Fibroblast of peridontal ligament (primary cell): ENCODE results near the gene SNRPE.
"Not testable (repeated sequence)": the region's sequence is repeated elsewhere in the genome, so short reads cannot be mapped to it uniquely, and the experiment has no call there.

ENCODE experiments used
- DNase-seq: peaks from one replicate; pipeline ENCODE4 v3.0.0-alpha.2; 2010; ENCODE audit errors: extremely low read depth

The SNRPE gene

GRCh38 chr1:203861379-203862184 lies at the start of gene SNRPE:
SNRPE (plus strand) TSS chr1:203861599; CDS start chr1:203861660, 61 bp downstream.
- DNase-seq: peak; percentile 98

DNA sequence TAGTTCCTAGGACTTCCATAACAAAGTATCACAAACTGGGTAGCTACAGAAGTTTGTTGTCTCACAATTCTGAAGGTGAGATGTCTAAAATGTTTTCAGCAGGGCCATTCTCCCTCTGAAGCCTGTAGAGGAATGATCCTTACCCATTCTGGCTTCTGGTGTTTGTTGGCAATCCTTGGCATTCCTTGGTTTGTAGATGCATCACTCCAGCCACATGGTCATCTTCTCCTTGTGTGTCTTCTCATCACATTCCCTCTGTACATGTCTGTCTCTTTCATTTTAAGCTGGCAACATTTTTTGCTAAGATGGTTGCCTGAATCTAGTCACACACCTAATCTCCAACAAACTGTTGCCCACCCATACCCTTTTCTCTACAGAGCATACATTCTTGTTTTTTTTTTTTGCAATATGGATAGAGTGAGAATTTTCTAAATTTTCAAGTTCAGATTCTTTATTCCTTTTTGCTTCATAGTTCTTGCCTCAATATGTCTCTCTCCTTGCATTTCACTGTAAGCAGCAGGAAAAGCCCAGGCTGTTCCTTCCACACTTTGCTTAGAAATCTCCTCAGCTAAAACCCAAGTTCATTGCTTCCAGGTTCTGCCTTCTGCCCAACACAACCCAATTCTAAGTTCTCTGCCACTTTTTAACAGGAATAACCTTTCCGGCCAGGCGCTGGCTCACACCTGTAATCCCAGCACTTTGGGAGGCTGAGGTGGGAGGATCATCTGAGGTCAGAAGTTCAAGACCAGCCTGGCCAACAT lies 47.6 kb upstream of the SNRPE start:
- no peak for DNase-seq

DNA sequence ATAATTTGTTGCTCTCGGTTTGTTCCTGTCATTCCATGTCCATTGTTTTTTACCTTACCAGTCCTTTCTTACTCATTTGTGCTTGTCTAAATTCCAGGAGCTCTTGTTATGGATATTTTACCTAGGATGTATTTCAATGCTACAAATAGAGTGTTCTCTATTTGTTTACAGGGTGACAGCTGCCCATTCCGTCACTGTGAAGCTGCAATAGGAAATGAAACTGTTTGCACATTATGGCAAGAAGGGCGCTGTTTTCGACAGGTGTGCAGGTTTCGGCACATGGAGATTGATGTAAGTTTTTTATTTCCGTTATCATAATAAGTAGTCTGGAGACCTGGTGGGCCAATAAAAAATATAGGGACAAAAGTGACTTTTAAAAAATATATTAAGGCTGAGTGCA lies 43.0 kb upstream of the SNRPE start:
- DNase-seq: no peak

DNA sequence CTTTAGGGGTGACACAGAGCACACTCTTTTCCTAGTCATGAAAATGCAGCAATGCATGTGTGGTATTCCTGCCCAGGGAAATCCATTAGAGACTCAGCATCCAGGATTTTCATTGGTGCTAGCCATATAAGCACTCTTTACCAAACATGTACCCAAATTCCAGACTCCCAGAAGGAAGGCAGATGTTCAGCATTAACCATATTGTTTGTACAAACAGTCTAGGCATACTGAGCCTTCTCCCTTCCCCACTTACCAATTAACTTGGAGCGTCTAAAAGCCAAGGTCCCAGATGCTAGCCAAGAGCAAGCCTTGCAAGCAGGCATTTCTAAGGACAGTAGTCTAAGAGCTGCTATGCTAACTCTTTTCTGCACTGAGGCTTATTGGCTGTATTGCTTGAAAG lies 38.1 kb upstream of the SNRPE start:
- peak; percentile 76 for DNase-seq

DNA sequence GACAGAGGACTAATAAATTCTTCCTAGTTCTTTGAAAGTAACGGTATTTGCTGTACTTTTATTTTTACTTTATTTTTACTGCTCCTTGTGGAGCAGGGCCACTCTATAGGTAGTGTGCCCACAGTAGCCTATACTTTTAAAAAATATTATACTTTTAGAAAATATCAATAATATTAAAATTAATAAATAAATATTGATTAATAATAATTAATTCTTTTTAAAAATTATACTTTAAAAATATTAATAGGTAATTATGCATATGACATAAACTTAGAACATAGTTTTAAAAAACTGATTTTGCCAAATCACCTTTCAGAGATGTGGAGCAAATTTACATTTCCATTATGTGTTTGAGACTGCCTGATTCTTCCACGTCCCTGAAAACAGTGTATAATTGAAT lies 35.2 kb upstream of the SNRPE start:
- no peak for DNase-seq

DNA sequence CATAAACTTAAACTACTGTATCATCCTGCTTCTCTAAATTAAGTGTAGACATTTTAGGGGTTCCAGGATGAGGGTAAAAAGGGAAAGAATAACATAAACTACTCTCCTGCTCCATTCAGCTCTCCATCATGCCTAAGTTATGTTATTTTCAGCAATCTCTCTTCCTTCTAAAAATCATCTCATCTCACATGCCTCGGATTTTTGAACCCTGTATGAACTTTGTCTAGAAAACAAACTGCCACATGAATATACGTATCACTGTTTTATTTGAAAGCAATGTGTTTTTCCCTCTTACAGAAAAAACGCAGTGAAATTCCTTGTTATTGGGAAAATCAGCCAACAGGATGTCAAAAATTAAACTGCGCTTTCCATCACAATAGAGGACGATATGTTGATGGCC lies 33.4 kb upstream of the SNRPE start:
- DNase-seq: no peak

GRCh38 chr1:203828503-203828902 lies 32.9 kb upstream of the SNRPE start:
- DNase-seq: no peak

GRCh38 chr1:203829247-203829646 lies 32.2 kb upstream of the SNRPE start:
- DNase-seq: peak; percentile 52

DNA sequence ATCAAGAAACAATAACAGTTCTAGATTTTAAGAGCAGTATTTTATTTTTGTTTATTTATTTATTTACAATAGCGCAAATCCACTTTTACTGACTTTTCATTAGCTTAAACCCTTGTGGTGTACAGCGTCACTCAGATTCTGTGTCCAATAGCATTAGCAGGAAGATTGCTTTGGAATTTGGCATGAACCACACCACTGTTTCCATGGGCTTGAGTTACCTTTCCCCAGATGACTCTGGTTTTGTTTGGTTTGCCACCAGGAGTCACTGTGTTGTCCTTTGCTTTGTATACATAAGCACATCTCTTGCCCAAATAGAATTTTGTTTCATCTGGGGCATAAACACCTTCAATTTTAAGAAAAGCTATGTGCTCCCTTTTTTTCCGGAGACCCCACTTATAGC lies 25.9 kb upstream of the SNRPE start:
- no peak for DNase-seq

DNA sequence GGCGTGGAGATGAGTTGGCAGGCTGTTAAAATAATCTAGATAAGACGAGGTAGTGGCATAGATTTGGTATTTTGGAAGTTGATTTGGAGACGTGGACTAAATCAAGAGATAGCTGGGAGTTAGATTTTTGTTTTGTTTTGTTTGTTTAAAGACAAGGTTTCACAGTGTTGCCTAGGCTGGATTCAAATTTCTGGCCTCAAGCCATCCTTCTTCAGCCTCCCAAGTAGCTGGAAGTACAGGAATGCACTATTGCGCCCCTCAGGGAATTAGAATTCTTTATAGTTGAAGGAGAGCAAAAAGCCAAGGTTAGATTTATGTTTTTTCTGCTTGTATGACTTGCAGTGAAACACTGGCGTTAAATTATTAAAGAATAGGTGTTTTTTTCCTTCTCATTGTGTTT lies 22.3 kb upstream of the SNRPE start:
- peak; percentile 97 for DNase-seq

DNA sequence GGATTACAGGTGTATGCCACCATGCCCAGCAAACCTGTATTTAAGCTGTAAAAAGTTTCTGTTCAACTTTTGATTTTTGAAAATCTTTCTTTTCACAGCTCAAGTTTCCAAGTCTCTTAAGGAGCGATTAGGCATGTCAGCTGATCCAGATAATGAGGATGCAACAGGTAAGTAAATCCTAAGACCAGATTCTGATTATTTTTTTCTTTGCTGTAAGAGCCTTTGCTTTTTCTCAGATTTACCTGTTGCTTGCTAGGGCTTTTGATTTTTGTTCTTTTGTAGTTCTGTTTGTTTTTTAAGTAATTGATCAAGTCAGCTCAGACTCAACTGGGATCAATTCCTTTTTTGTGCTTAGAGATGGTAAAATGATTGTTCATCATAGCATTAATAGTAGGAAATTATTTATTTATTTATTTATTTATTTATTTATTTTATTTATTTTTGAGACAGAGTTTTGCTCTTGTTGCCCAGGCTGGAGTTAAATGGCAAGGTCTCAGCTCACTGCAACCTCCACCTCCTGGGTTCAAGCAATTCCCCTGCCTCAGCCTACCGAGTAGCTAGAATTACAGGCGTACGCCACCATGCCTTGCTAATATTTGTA lies 21.1 kb upstream of the SNRPE start:
- DNase-seq: no peak

DNA sequence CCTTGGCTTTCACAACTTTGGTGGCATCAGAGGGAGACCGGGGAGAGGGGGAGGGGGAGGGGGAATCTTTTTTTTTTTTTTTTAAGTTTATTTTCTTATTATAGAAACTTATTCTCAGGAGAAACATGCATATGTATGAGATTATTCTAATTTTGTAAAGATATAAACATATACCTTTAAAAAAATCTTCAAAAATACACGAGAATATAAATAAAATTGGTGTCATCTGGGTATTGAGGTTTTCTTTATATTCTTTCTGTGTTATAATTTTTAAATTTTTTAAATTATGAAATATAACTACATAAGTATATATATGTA lies 18.9 kb upstream of the SNRPE start:
- DNase-seq: no peak

DNA sequence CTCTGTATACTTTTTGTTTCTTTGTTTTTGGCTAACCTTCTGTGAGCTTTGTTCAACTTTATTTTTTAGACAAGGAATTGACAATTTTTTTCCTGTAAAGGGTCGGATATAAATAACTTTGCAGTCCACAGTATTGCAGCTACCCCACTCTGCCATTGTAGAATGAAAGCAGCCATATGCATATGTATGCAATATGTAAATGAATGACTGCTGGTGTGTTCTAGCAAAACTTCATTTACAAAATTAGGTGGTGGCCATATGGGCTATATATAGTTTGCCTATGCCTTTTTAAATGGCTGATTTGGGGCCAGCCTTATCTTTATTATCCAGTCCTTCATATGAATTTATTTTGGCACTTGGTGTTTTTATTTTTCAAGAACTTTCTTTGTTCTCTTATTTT lies 18.0 kb upstream of the SNRPE start:
- no peak for DNase-seq

DNA sequence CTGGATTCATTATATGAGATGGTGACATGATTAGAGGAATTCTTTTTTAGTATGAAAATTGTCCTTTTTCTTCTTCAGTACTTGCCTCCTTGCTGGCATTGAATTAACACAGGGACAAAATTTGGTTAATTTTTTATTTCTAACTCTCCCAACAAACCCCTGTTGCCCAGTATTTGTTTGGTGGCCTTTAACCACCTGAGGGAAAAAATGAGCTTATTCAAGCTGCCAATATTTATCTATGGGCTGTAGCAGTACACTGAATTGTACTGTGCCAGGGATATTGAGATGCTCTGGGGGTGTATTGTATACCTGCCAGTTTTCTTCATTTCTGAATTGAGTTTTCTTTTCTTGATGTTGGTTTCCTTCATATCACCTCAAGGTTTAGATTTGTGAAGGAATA lies 8.3 kb upstream of the SNRPE start:
- DNase-seq: not testable (repeated sequence)

- peak; percentile 72 for DNase-seq
Measured at GRCh38 chr1:203858055-203858454, 3.3 kb upstream of the SNRPE start.

- no peak for DNase-seq
Measured at GRCh38 chr1:203858975-203859374, 2.4 kb upstream of the SNRPE start.

DNA sequence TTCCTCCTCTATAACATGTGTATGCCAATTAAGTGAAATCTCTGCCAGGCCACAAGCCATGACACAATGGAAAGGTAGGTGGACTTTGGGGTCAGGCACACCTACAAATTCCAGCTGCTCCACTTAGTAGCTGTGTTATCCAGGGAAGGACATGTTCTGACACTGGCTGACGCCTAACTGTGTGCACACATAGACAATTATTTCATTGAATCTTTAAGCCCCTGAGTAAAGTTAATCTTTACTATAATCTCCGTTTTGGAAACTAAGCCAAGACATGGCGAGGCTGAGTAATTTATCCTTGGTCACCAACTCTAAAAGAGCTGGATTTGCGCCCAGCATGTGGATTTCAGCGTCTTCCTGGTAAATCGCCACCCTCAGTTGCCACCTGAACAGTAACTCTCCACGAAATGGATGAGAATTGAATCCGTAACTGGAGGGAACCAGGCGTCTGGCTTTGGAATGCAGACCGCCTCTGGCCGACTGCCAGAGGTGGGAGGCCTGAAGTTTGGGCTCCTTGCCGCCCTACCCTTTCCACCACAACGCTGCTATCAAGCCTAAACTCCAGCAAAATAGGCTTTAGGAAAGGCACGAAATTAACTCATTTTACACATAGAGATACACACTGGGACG lies 888 bp upstream of the SNRPE start:
- DNase-seq: peak; percentile 57

DNA sequence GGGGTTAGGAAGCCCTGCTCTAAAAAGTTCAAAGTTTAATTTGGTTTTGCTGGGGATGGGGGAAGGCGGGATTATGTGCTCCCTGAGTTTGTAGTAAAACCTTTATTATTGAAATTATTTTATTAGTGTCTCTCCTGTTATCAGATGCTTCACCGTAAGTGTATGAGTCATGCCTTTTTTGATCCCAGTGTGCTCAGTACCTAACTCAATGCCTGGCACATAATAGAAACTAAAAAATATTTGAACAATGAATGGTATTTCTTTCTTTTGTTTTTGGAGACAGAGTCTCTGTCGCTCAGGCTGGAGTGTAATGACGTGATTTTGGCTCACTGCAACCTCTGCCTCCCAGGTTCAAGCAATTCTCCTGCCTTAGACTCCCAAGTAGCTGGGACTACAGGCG lies 6.4 kb downstream of the SNRPE start:
- no peak for DNase-seq

- DNase-seq: no peak
Measured at GRCh38 chr1:203870245-203870644, 8.8 kb downstream of the SNRPE start.

DNA sequence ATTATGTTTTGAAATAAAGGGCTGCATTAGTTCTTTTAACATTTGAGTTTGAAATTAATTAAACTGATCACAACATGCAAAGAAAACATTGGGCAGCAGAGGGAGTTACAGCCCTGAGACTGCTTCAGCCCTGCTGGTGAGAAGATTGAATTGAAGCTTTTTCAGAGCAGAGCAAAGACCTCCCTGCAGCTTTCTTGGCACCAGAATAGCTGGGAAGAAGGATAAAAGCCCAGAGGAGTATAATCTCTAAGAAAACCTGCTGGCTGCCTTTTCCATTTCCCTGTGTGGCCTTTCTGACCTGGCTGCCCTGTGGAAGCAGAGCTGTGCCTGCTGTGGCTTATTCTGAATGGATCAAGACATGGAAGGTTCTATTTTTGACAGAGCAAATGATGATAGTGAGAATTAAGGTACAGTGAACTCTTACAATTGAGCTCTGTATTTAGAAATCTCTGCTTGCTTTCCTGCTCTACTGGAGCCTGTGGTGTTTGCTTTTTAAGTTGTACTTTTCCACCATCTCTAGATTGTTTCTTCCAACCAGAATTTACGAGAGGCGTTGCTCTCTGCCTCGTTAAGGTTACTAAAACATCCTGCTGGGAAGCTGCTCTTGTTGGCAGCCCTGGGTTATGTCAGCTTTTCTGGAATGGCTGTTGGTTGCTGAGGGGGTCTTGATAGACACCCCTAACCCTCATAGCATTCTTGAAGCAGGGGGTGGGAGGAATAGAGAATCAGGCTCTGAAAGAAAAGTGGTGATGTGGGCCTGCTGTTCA lies 9.9 kb downstream of the SNRPE start:
- peak; percentile 86 for DNase-seq

DNA sequence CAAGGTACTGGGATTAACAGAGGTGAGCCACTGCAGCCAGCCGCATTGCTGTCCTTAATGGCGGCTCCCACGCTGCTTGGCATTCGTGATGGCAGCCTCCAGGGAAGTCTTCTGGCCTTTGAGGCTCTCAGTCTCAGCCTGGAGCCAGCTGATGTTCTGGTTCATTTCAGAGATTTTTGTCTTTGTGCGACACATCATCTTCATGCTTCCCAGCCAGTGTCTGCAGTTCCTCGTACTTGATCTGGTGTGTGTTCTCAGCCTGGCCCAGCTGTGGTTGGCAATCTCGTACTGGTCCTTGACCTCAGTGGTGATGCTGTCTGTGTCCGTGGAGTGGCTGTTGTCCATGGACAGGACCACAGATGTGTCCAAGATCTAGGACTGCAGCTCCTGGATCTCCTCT lies 11.7 kb downstream of the SNRPE start:
- no peak for DNase-seq

DNA sequence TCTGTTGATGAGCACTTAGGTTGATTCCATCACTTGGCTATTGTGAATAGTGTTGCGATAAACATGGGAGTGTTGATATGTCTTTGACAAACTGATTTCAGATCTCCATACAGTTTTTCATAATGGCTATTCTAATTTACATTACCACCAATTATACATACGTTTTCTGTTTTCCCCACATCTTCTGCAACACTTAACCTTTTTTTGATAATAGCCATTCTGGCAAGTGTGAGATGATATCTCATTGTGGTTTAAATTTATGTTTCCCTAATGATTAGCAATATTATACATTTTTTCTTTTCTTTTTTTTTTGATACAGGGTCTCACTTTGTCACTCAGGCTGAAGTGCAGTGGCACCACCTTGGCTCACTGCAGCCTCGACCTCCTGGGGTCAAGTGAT lies 17.0 kb downstream of the SNRPE start:
- DNase-seq: no peak
